K562 (cell line): ENCODE data around the gene GDF15. TPM values are rescaled to one million over a fixed set of nuclear protein-coding genes. Genes with fewer than 3 reads are reported as not detected.

ENCODE experiments used
- BACH1 ChIP-seq: fragments of 200-800 bp; sonication (Bioruptor generic); IDR thresholded peaks from 2 replicates; pipeline ENCODE4 v1.6.1; 2016; ENCODE audit warnings: missing genetic modification characterization, missing compliant biosample characterization
- BHLHE40 ChIP-seq: IDR thresholded peaks from 2 replicates; pipeline ENCODE4 v1.6.1; 2011; ENCODE audit warnings: low read length, improper control_type of control experiment
- FOXO4 ChIP-seq: fragments of 450-650 bp; formaldehyde crosslinking; IDR thresholded peaks from 2 replicates; pipeline ENCODE4 v1.4.0; 2020; ENCODE audit warnings: mild to moderate bottlenecking, moderate library complexity
- HEY1 ChIP-seq: fragments of 250-450 bp; sonication (Bioruptor Pico); IDR thresholded peaks from 2 replicates; pipeline ENCODE4 v1.5.0; 2020; ENCODE audit warnings: mild to moderate bottlenecking, moderate library complexity, borderline replicate concordance
- HNRNPL ChIP-seq: fragments of 200-400 bp; formaldehyde crosslinking; IDR thresholded peaks from 2 replicates; pipeline ENCODE4 v1.6.1; 2017; ENCODE audit warnings: low read depth, mild to moderate bottlenecking, low read length
- HOMEZ ChIP-seq: fragments of 250-450 bp; sonication (Bioruptor Pico); IDR thresholded peaks from 2 replicates; pipeline ENCODE4 v1.4.0; 2020; ENCODE audit warnings: mild to moderate bottlenecking, moderate library complexity
- NCOA1 ChIP-seq: fragments of 450-650 bp; IDR thresholded peaks from 2 replicates; pipeline ENCODE4 v1.6.1; 2016; ENCODE audit warnings: low read depth
- NFRKB ChIP-seq: fragments of 450-650 bp; IDR thresholded peaks from 2 replicates; pipeline ENCODE4 v1.6.1; 2016; ENCODE audit warnings: low read depth
- NR4A1 ChIP-seq, 2 experiments: fragments of 250-450 bp in 1 of 2; fragments of 450-650 bp in 1 of 2; sonication (Bioruptor Pico) in 1 of 2; IDR thresholded peaks; 2 replicates each; pipeline versions ENCODE4 v1.4.0 to v1.6.1; 2016 to 2020; ENCODE audit warnings: mild to moderate bottlenecking in 2 of 2, missing compliant biosample characterization in 1 of 2, missing genetic modification characterization in 1 of 2, moderate library complexity in 1 of 2
- PHF8 ChIP-seq: fragments of 200-600 bp; sonication (generic); IDR thresholded peaks from 2 replicates; pipeline ENCODE4 v1.6.1; 2012; ENCODE audit warnings: mixed run types, mild to moderate bottlenecking, inconsistent platforms, low read length, moderate library complexity, borderline replicate concordance
- POLR2B ChIP-seq: fragments of 450-650 bp; IDR thresholded peaks from 2 replicates; pipeline ENCODE4 v1.6.1; 2018; ENCODE audit warnings: low read depth; ENCODE audit not compliant: partially characterized antibody
- PRPF4 ChIP-seq: fragments of 200-400 bp; formaldehyde crosslinking; IDR thresholded peaks from one replicate; pipeline ENCODE4 v1.6.1; 2017; ENCODE audit warnings: low read length, low read depth, mild to moderate bottlenecking; ENCODE audit not compliant: insufficient read depth, poor library complexity, severe bottlenecking
- RBBP5 ChIP-seq: fragments of 200-600 bp; sonication (generic); IDR thresholded peaks from 2 replicates; pipeline ENCODE4 v1.6.1; 2012; ENCODE audit warnings: borderline replicate concordance, mild to moderate bottlenecking, low read length, control low read depth, inconsistent platforms; ENCODE audit not compliant: insufficient read depth, poor library complexity, severe bottlenecking
- RBM39 ChIP-seq: fragments of 200-400 bp; formaldehyde crosslinking; optimal IDR thresholded peaks from 2 replicates; pipeline ENCODE3; 2018; ENCODE audit warnings: low read depth, low read length
- RFX5 ChIP-seq: IDR thresholded peaks from 2 replicates; pipeline ENCODE4 v1.6.1; 2011; ENCODE audit warnings: low read depth, mild to moderate bottlenecking, improper control_type of control experiment, low read length
- SLC30A9 ChIP-seq: fragments of 250-450 bp; sonication (Bioruptor Pico); IDR thresholded peaks from 2 replicates; pipeline ENCODE4 v1.8.0; 2022; ENCODE audit warnings: mild to moderate bottlenecking, moderate library complexity
- TAF15 ChIP-seq: fragments of 200-400 bp; formaldehyde crosslinking; IDR thresholded peaks from 2 replicates; pipeline ENCODE4 v1.6.1; 2017; ENCODE audit warnings: mild to moderate bottlenecking, low read depth, low read length, moderate library complexity
- ZBTB2 ChIP-seq: fragments of 450-650 bp; IDR thresholded peaks from 2 replicates; pipeline ENCODE4 v1.6.1; 2016; ENCODE audit warnings: antibody characterized with exemption
- ZFP1 ChIP-seq: fragments of 450-650 bp; formaldehyde crosslinking; IDR thresholded peaks from 2 replicates; pipeline ENCODE4 v1.4.0; 2020; ENCODE audit warnings: mild to moderate bottlenecking, mixed read lengths
- ZNF217 ChIP-seq: sonication (generic); formaldehyde crosslinking; IDR thresholded peaks from 2 replicates; pipeline ENCODE4 v1.8.0; 2022; ENCODE audit warnings: mild to moderate bottlenecking, missing genetic modification reagents
- ZNF316 ChIP-seq: fragments of 450-650 bp; IDR thresholded peaks from 2 replicates; pipeline ENCODE4 v1.6.1; 2016
- ZNF695 ChIP-seq: fragments of 450-650 bp; formaldehyde crosslinking; IDR thresholded peaks from 2 replicates; pipeline ENCODE4 v1.4.0; 2020; ENCODE audit warnings: mild to moderate bottlenecking, moderate library complexity
- polyA plus RNA-seq, 8 experiments: library from polyadenylated mRNA; depleted of rRNA in 4 of 8; stranded (reverse) in 5 of 8; unstranded in 3 of 8; fragments of >200 nt; fragmentation: Nextera tagmentation in 2 of 8; fragmentation: Illumina TruSeq in 1 of 8; extraction: Ambion mirVana in 2 of 8; extraction: Trizol in 1 of 8; gene quantifications; 2 replicates each; pipeline versions ENCODE4 v1.2.1 to v1.2.3, GENCODE V29; 2011 to 2014; ENCODE audit warnings: inconsistent platforms in 1 of 8, missing spikeins in 1 of 8
- total RNA-seq, 7 experiments: library from RNA; depleted of rRNA in 6 of 7; stranded (reverse); fragments of >200 nt in 6 of 7; fragmentation: Illumina TruSeq in 2 of 7; extraction: Trizol in 2 of 7; gene quantifications; 2 replicates each; pipeline versions ENCODE4 v1.2.1 to v1.2.3, GENCODE V29; 2011 to 2021; ENCODE audit warnings: low replicate concordance in 1 of 7

The GDF15 gene
- total and polyA plus RNA-seq, 9 of the 15 experiments (the other 6 are each of a cell fraction or from before 2014, with no cell fraction given): 2.3 to 82.4 (median 12.5) TPM

GRCh38 chr19:18415178-18415867 is 29.4 kb downstream of the GDF15 start (continued):
- TF ChIP-seq BHLHE40 (no peak), RBBP5 (no peak), HOMEZ (CRISPR knock-in tag) (peak; percentile 82), PHF8 (peak; percentile 40; the same call in 1 of the 2 replicates), NR4A1 (CRISPR knock-in tag; IDR thresholded peaks at IDR 0.05) (peak; percentile 94), NR4A1 (tag; IDR thresholded peaks at IDR 0.05) (peak; percentile 87), BACH1 (tag) (0 out of 2 replicates have a peak, but pooled peaks have one; percentile 14), ZNF217 (no peak), HNRNPL (0 out of 2 replicates have a peak, but pooled peaks have one; percentile 24), TAF15 (no peak), ZNF316 (no peak), NCOA1 (no peak; the same call in 1 of the 2 replicates), ZBTB2 (peak; percentile 90), ZFP1 (0 out of 2 replicates have a peak, but pooled peaks have one; percentile 23), ZNF695 (CRISPR knock-in tag) (no peak), HEY1 (CRISPR knock-in tag) (no peak), NFRKB (peak; percentile 25; the same call in 1 of the 2 replicates), SLC30A9 (CRISPR knock-in tag) (no peak), RFX5 (no peak), POLR2B (peak; percentile 75), FOXO4 (CRISPR knock-in tag) (0 out of 2 replicates have a peak, but pooled peaks have one; percentile 77), RBM39 (peak; percentile 75), PRPF4 (no peak)
